ENCODE data around the gene NAV1.
"Not testable (repeated sequence)": the region's sequence is repeated elsewhere in the genome, so short reads cannot be mapped to it uniquely, and the experiment has no call there.

NAV1 gene

GRCh38 chr1:201545851-201546492 is 7.0 kb downstream of the NAV1 start:
- DNase-seq: no peak

DNA sequence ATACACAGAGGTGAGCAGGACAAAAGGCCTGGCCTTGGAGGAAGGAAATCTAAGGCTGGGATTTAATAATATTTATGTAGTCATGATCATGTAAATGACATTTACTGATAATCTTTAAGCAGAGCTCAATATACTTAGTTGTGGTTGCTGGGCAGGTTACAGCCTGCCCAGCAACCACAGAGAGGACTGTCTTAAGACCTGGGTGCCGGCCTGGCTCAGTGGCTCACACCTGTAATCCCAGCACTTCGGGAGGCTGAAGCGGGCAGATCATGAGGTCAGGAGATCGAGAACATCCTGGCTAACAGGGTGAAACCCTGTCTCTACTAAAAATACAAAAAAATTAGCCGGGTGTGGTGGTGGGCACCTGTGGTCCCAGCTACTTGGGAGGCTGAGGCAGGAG is 10.6 kb downstream of the NAV1 start:
- DNase-seq: not testable (repeated sequence)

DNA sequence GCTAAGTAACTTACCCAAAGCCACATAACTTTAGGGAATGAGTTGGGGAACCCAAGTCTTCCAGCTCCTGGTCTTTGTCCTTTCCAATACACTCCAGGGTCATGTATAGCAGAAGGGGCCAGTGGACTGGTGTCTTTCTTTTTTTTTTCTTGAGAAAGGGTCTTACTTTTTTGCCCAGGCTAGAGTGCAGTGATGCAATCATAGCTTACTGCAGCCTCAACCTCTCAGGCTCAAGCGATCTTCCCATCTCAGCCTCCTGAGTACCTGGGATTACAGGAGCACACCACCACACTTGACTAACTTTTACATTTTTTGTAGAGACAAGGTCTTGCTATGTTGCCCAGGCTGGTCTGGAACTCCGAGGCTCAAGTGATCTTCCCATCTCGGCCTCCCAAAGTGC is 12.2 kb downstream of the NAV1 start:
- no peak for DNase-seq

DNA sequence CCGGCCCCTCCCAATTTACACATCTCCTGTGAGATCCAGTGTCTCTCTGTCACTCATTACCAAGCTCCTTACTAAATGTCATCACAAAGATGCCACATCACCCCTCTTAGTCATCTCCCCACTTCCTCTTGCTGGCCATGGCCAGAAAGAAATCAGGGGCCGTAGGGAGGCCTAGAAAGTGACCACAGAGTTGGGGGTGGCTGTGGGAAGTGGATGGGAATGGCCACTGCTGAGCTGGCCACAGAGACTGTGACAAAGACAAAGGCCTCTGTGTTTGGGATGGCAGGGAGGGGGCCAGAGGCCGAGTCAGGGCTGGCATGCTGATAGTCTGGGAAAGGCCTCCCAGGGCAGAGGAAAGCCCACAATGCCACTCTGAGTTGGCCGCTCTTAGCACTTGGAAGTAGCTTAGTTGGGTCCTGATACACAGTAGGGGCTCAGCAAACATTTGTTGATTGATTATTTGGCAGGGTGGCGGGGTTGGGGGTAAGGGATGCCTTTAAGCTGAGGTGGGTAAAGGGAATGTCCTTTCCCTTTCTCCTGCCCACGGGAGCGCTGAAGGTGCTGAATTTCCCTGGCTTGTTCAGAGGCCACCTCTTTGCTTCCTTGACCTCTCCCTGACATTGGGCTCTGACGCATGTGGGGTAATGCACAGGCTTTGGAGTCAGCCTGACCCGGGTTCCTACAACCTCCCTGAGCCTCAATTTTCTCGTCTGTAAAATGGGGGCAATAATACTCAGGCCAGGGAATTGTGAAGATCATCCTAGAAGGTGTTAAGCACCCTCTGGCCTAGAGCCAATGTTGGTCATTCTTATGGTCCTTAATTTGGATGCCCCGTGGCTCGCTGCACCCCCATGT is 13.2 kb downstream of the NAV1 start:
- DNase-seq: peak; percentile 93

GRCh38 chr1:201552941-201553351 is 14.0 kb downstream of the NAV1 start:
- peak; percentile 79 for DNase-seq

- DNase-seq: peak; percentile 52
These were observed 14.7 kb downstream of the NAV1 start for GRCh38 chr1:201553496-201554189.

DNA sequence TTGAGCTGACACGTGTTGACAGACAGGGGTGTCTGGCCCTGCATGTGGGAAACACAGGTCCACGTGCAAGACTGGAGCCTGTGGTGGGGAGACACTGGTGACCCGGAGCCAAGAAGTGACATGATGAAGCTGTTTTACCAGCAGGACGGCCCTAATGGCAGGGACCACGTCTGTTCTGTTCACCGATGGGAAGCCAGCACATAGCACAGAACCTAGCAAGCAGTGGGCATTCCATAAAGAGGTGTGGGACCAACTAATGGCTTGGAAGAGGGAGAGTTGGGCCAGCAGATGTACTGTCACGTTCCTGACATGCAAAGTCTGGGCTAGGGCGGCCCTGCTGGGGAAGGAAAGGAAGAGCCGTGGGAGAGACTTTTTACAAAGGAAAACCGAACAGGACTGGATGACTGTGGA is 15.3 kb downstream of the NAV1 start:
- DNase-seq: no peak

DNA sequence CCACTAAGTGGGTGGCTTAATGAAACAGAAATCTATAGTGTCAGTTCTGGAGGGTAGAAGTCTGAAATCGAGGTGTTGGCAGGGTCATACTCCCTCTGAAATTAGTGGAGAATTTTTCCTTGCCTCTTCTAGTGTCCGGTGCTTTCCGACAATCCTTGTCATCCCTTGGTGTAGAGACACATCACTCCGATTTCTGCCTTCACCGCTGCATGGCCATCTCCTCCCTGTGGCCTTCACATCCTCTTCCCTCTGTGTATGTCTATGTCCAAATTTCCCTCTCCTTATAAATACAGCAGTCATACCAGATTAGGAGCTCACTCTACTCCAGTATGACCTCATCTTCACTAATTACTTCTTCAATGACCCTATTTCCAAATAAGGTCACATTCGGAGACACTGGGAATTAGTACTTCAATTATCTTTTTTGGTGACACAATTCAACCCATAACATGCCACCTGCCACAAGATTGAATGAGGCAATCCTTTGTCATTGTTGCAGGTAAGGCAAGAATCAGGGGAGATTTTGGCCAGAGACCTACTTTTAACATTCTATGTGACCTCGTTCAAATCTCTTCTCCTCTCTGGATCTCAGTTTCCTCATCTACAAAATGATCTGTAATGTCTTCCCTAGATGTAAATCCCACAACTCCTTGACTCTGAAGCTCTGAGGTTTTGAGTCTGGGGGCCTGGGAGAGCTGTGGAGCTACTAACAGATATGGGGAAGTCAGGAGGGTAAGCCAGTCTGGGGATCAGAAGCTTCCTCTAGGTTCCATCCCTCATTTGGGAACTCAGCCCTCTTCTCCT is 16.1 kb downstream of the NAV1 start:
- DNase-seq: no peak

GRCh38 chr1:201555593-201555945 is 16.6 kb downstream of the NAV1 start:
- no peak for DNase-seq

- DNase-seq: peak; percentile 55
These were observed 18.1 kb downstream of the NAV1 start for GRCh38 chr1:201556841-201557571.

DNA sequence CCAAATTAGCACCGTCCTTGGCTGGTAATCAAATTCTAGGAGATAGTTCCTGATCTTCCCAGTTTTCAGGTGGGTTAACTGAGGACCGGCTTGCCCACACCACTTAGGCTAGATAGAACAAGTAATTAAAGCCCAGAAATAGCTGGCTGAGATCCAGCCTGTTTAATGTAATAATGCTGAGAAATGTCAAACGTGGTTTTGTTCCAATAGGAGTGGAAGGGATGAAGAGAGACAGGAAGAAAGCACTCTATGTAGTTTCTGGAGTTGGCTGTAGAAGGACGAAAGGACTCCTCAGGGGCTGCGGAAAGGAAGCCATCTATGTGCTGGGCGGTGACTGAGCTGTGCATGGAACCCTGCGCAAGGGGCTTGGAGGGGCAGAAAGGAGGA is 18.6 kb downstream of the NAV1 start:
- no peak for DNase-seq

GRCh38 chr1:201559679-201560162 is 20.8 kb downstream of the NAV1 start:
- DNase-seq: peak; percentile 80

DNA sequence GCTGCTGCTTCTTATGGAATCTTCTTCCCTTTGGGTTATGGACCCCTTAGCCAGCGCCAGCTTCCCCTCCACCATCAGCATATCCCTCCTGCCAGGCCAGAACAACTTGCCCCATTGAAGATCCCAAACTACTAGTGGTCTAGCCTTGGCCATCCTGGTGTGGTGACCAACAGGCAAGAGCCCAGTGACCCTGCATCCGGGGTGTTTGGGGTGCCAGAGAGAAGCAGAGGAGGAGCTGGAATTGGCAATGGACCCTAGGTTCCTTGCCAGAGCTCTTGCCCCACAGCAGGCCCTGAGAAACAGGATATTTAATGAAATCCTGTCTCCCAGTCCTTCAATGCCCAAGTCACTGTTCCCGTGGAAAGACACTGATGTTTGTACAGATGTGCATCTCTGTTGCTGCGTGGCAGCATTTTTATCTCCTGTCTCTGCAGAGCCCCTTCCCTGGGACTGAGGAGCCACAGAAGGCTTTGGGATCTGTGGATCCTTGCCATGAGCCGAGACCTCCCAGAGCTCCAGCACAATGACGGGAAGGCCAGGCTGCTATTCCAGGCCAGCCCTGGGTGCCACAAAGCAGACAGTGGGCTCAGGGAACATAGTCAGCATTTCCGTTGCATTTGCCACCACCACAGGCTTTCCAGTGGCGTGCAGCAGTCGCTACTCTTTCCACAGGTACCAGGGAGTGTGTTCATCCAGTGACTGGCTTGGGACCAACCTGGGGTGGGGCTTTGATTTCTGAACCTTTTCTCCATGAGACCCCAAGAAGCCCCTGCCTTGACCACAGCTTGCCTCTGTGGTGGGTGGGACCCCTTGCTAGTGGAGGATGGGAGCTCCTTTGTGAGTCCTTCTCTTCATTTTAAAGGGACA is 21.6 kb downstream of the NAV1 start:
- no peak for DNase-seq

DNA sequence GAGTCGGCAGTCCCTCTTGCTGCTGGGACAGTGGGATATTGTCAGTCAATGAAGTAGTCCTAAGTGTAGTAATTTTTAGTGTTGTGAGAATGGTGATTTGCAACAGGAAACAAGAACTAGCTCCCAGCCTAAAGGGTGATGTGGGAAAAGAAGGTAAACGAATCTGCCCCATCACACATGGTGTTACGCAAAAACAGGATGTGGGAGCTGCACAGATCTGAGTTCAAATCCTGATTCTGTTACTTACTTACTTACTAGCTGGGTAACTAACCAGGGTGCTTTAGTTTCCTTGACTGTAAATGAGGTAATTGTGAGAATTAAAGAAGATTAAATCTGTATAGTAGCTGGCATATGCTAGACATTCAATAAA is 22.3 kb downstream of the NAV1 start:
- no peak for DNase-seq

- DNase-seq: peak; percentile 71
These were observed 22.7 kb downstream of the NAV1 start for GRCh38 chr1:201561601-201562000.

DNA sequence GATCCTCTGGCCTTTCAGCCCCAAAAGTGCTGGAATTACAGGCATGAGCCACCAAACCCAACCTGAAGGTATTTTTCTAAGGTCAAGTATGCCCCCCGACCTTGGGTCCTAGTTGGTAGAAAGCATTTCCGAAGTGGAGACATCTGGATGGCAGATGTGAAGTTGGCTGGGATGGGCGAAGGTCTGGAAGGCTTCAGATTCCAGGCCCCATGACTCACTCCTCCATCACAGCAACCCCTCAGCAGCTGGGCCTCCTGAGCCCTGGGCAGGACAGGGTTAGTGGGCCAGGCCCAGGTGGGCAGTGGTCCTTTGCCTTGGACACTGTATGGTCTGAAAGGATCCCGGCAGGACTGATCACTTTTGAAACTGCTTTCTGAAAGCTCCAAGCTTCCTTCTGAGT is 23.3 kb downstream of the NAV1 start:
- DNase-seq: peak; percentile 95

DNA sequence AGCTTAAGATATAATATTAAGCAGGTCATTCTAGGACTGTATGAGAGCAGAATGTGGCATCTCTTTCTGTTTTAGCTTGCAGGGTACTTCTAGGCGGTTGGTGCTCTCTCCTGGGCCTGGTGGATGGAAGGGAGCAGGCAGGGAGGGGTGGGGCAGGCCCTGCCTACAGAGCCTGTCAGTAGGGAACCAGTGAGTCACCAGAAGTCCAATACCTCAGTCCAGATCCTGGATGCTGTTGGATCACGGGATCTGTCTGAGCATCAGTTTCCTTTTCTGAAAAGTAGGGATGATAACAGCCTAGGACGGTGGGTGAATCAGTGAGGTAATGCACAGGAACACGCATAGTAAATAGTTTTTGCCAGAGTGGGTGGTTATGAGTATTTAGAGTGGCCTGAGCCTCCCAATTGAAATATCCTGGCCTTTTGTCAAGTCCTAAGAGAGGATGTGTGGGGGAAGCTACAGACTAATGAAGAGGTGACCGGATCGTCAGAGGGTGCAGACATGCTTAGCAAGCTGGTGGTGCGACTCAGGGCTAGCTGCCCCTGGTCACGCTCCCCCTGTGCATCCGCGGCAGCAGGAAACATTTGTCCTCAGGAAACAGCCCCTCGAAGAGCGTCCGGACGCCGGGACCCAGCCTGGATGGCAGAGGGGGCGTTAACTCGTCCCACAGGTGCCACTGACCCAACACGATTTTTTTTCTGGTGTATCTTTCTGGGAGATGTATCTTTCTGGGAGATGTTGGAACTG is 23.9 kb downstream of the NAV1 start:
- peak; percentile 91 for DNase-seq

GRCh38 chr1:201563406-201563780 is 24.5 kb downstream of the NAV1 start:
- DNase-seq: no peak

GRCh38 chr1:201563941-201564340 is 25.0 kb downstream of the NAV1 start:
- no peak for DNase-seq

- DNase-seq: no peak
These were observed 26.2 kb downstream of the NAV1 start for GRCh38 chr1:201565024-201565730.
